Measurements from ENCODE around the gene LURAP1L. TPM values are rescaled to one million over a fixed set of nuclear protein-coding genes. Genes with fewer than 3 reads are reported as not detected.

The LURAP1L gene
- polyA plus RNA-seq, 12 donors: 10.3 to 17.0 (median 13.0) TPM; not detected in 1

GRCh38 chr9:12809720-12810119 lies 34.9 kb downstream of the LURAP1L start:
- no peak for DNase-seq

GRCh38 chr9:12811935-12812334 lies 37.1 kb downstream of the LURAP1L start:
- no peak for DNase-seq

- DNase-seq: no peak
Observed at GRCh38 chr9:12812710-12813109, 37.9 kb downstream of the LURAP1L start.

GRCh38 chr9:12813533-12813932 lies 38.7 kb downstream of the LURAP1L start:
- no peak for DNase-seq

- peak; percentile 78 for DNase-seq
Observed at GRCh38 chr9:12813960-12814876, 39.4 kb downstream of the LURAP1L start.

- DNase-seq: no peak
Observed at GRCh38 chr9:12814877-12815237, 40.0 kb downstream of the LURAP1L start.

GRCh38 chr9:12815888-12816287 lies 41.1 kb downstream of the LURAP1L start:
- no peak for DNase-seq

GRCh38 chr9:12816656-12817101 lies 41.9 kb downstream of the LURAP1L start:
- no peak for DNase-seq

GRCh38 chr9:12817702-12818101 lies 42.9 kb downstream of the LURAP1L start:
- DNase-seq: no peak

- no peak for DNase-seq
Observed at GRCh38 chr9:12818431-12819000, 43.7 kb downstream of the LURAP1L start.

GRCh38 chr9:12819436-12820185 lies 44.8 kb downstream of the LURAP1L start:
- DNase-seq: no peak

GRCh38 chr9:12822111-12822510 lies 47.3 kb downstream of the LURAP1L start:
- no peak for DNase-seq

- no peak for DNase-seq
Observed at GRCh38 chr9:12826924-12827565, 52.2 kb downstream of the LURAP1L start.

GRCh38 chr9:12833701-12834100 lies 58.9 kb downstream of the LURAP1L start:
- DNase-seq: no peak

- no peak for DNase-seq
Observed at GRCh38 chr9:12838546-12838945, 63.7 kb downstream of the LURAP1L start.

- DNase-seq: no peak
Observed at GRCh38 chr9:12843735-12844134, 68.9 kb downstream of the LURAP1L start.

GRCh38 chr9:12846035-12846434 lies 71.2 kb downstream of the LURAP1L start:
- DNase-seq: no peak

GRCh38 chr9:12847561-12847960 lies 72.7 kb downstream of the LURAP1L start:
- no peak for DNase-seq

- DNase-seq: no peak
Observed at GRCh38 chr9:12849486-12850003, 74.7 kb downstream of the LURAP1L start.

- DNase-seq: no peak
Observed at GRCh38 chr9:12851341-12852090, 76.7 kb downstream of the LURAP1L start.

GRCh38 chr9:12853051-12853450 lies 78.2 kb downstream of the LURAP1L start:
- DNase-seq: no peak
